H9 (cell line): ENCODE results near the gene SLC35A3. TPM values are rescaled to one million over a fixed set of nuclear protein-coding genes. Genes with fewer than 3 reads are reported as not detected.
"Not testable (repeated sequence)": the region's sequence is repeated elsewhere in the genome, so short reads cannot be mapped to it uniquely, and the experiment has no call there.

Experiments
- DNase-seq: peaks from one replicate; pipeline ENCODE4 v3.0.0-alpha.2; 2017
- H2AFZ ChIP-seq: one replicate; pipeline ENCODE4 v1.6.1; 2013; ENCODE audit warnings: mild to moderate bottlenecking, low read length, control low read depth, moderate library complexity
- H2AK5ac ChIP-seq: 2 replicates; pipeline ENCODE4 v1.6.1; 2013; ENCODE audit warnings: low read length, control low read depth, mixed read lengths; ENCODE audit not compliant: insufficient read length
- H2BK120ac ChIP-seq: one replicate; pipeline ENCODE4 v1.6.1; 2013; ENCODE audit warnings: low read depth, mild to moderate bottlenecking, low read length, control low read depth, inconsistent platforms; ENCODE audit not compliant: poor library complexity, severe bottlenecking
- H2BK12ac ChIP-seq: 2 replicates; pipeline ENCODE4 v1.6.1; 2013; ENCODE audit warnings: low read length, control low read depth, mixed read lengths, low read depth; ENCODE audit not compliant: insufficient read length
- H2BK15ac ChIP-seq: 2 replicates; pipeline ENCODE4 v1.6.1; 2013; ENCODE audit warnings: low read depth, low read length, control low read depth
- H2BK20ac ChIP-seq: one replicate; pipeline ENCODE4 v1.6.1; 2013; ENCODE audit warnings: low read depth, mild to moderate bottlenecking, low read length, control low read depth, inconsistent platforms; ENCODE audit not compliant: poor library complexity, severe bottlenecking
- H2BK5ac ChIP-seq: 2 replicates; pipeline ENCODE4 v1.6.1; 2013; ENCODE audit warnings: low read length, control low read depth, mixed read lengths; ENCODE audit not compliant: insufficient read length
- H3K14ac ChIP-seq: 2 replicates; pipeline ENCODE4 v1.6.1; 2013; ENCODE audit warnings: low read length, control low read depth; ENCODE audit not compliant: insufficient read depth
- H3K18ac ChIP-seq: 2 replicates; pipeline ENCODE4 v1.6.1; 2013; ENCODE audit warnings: low read depth, mild to moderate bottlenecking, mixed read lengths, low read length, control low read depth; ENCODE audit not compliant: insufficient read length
- H3K23ac ChIP-seq: 2 replicates; pipeline ENCODE4 v1.6.1; 2013; ENCODE audit warnings: low read length, control low read depth, mixed read lengths, low read depth; ENCODE audit not compliant: insufficient read length
- H3K23me2 ChIP-seq: 2 replicates; pipeline ENCODE4 v1.6.1; 2013; ENCODE audit warnings: low read depth, mild to moderate bottlenecking, mixed read lengths, low read length, control low read depth; ENCODE audit not compliant: insufficient read length, poor library complexity, severe bottlenecking
- H3K27ac ChIP-seq: 2 replicates; pipeline ENCODE4 v1.5.1; 2013; ENCODE audit warnings: low read length, control low read depth, mixed read lengths, low read depth; ENCODE audit not compliant: insufficient read length
- H3K27me3 ChIP-seq: 2 replicates; pipeline ENCODE4 v1.6.1; 2013; ENCODE audit warnings: low read length, control low read depth, inconsistent platforms; ENCODE audit not compliant: insufficient read depth
- H3K4ac ChIP-seq: 2 replicates; pipeline ENCODE4 v1.6.1; 2013; ENCODE audit warnings: low read depth, mild to moderate bottlenecking, control low read depth, inconsistent platforms, low read length, moderate library complexity
- H3K4me1 ChIP-seq: 2 replicates; pipeline ENCODE4 v1.6.1; 2013; ENCODE audit warnings: low read length, control low read depth, inconsistent platforms; ENCODE audit not compliant: insufficient read depth
- H3K4me2 ChIP-seq: 2 replicates; pipeline ENCODE4 v1.6.1; 2013; ENCODE audit warnings: low read length, control low read depth, mixed read lengths; ENCODE audit not compliant: insufficient read length, insufficient read depth
- H3K56ac ChIP-seq: 2 replicates; pipeline ENCODE4 v1.6.1; 2013; ENCODE audit warnings: low read depth, mild to moderate bottlenecking, mixed read lengths, low read length, control low read depth; ENCODE audit not compliant: insufficient read length
- H3K79me1 ChIP-seq: 2 replicates; pipeline ENCODE4 v1.6.1; 2013; ENCODE audit warnings: low read depth, mild to moderate bottlenecking, moderate library complexity, low read length, control low read depth, inconsistent platforms; ENCODE audit not compliant: insufficient read depth, poor library complexity, severe bottlenecking
- H3K79me2 ChIP-seq: 2 replicates; pipeline ENCODE4 v1.6.1; 2013; ENCODE audit warnings: low read length, control low read depth, inconsistent platforms; ENCODE audit not compliant: insufficient read depth
- H3K9ac ChIP-seq: 2 replicates; pipeline ENCODE4 v1.6.1; 2013; ENCODE audit warnings: low read length, control low read depth, mixed read lengths; ENCODE audit not compliant: insufficient read length; ENCODE audit errors: extremely low read depth
- H3K9me3 ChIP-seq: one replicate; pipeline ENCODE4 v1.6.1; 2013; ENCODE audit warnings: low read depth, low read length, inconsistent platforms; ENCODE audit not compliant: control insufficient read depth
- H3T11ph ChIP-seq: one replicate; pipeline ENCODE4 v1.6.1; 2013; ENCODE audit warnings: mild to moderate bottlenecking, low read length, control low read depth, inconsistent platforms
- H4K20me1 ChIP-seq: one replicate; pipeline ENCODE4 v1.6.1; 2013; ENCODE audit not compliant: control insufficient read depth, insufficient read length, insufficient read depth
- H4K5ac ChIP-seq: 2 replicates; pipeline ENCODE4 v1.6.1; 2013; ENCODE audit warnings: low read depth, mild to moderate bottlenecking, mixed read lengths, low read length, control low read depth; ENCODE audit not compliant: insufficient read length
- H4K8ac ChIP-seq: replicated peaks from 2 replicates; pipeline ENCODE4 v1.6.1; 2013; ENCODE audit warnings: low read length, control low read depth, mixed read lengths, low read depth; ENCODE audit not compliant: insufficient read length
- H4K91ac ChIP-seq: 2 replicates; pipeline ENCODE4 v1.6.1; 2013; ENCODE audit warnings: low read depth, mild to moderate bottlenecking, moderate library complexity, mixed read lengths, low read length, control low read depth; ENCODE audit not compliant: insufficient read length
- H3K27ac Mint-ChIP-seq, 3 experiments: 2 replicates in 2 of 3; 3 replicates in 1 of 3; pipeline ENCODE4 v1.8.0; 2020 to 2021; ENCODE audit warnings: mixed read lengths in 3 of 3, mild to moderate bottlenecking in 1 of 3, moderate library complexity in 1 of 3
- H3K27me3 Mint-ChIP-seq: 2 replicates; pipeline ENCODE4 v1.8.0; 2021; ENCODE audit warnings: low read depth, mild to moderate bottlenecking, moderate library complexity, mixed read lengths
- H3K36me3 Mint-ChIP-seq, 3 experiments: 2 replicates in 2 of 3; 3 replicates in 1 of 3; pipeline ENCODE4 v1.8.0; 2020 to 2021; ENCODE audit warnings: low read depth in 3 of 3, mixed read lengths in 3 of 3; ENCODE audit not compliant: insufficient read depth in 1 of 3
- H3K4me1 Mint-ChIP-seq, 2 experiments: 2 replicates each; pipeline ENCODE4 v1.8.0; 2020; ENCODE audit warnings: mixed read lengths in 2 of 2
- H3K4me3 Mint-ChIP-seq, 2 experiments: 2 replicates in 1 of 2; 3 replicates in 1 of 2; pipeline ENCODE4 v1.8.0; 2020 to 2021; ENCODE audit warnings: mild to moderate bottlenecking in 2 of 2, mixed read lengths in 2 of 2, moderate library complexity in 1 of 2
- H3K9me3 Mint-ChIP-seq, 2 experiments: 2 replicates in 1 of 2; 3 replicates in 1 of 2; pipeline ENCODE4 v1.8.0; 2020; ENCODE audit warnings: mild to moderate bottlenecking in 2 of 2, mixed read lengths in 2 of 2, moderate library complexity in 1 of 2
- WGBS: extraction: QIAGEN DNeasy Blood & Tissue Kit; methylation state at CpG from one replicate; pipeline ENCODE4 v1.1.7; 2013; ENCODE audit warnings: missing lambda C conversion rate, low lambda C conversion rate, mixed read lengths; ENCODE audit not compliant: insufficient read length; ENCODE audit errors: extremely low coverage; 5-methylcytosine and 5-hydroxymethylcytosine counted together
- total RNA-seq: library from RNA; stranded (reverse); gene quantifications from 2 replicates; pipeline ENCODE4 v1.2.1, GENCODE V29; 2021
- TF ChIP-seq, protein P1 (sequence below): fragments of 200-600 bp; sonication (generic); conservative IDR thresholded peaks from 3 replicates; pipeline ENCODE4 v1.8.0; 2021; ENCODE audit warnings: antibody characterized with exemption, mild to moderate bottlenecking

SLC35A3 gene
- total RNA-seq, 1 experiment from 2014 or later: 15.1 TPM

DNA sequence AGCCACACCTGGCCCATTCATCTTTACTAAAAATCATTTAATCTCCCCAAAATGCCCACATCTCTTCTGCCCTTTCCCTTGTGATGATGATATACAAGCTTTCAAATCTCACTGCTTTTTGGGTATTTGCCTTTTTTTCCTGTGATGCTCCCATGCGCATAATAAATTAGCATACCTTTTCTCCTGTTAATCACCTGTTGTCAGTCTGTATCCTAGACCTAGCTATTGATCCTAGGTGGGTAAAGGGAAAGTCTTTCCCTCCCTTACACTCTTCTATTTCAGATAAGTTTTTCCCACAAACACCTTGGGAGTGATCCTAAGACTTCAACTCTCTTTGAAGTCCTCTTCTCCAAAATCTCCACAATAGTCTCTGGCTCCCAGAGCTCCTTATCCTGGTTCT is 12.0 kb upstream of the SLC35A3 start:
- Histone ChIP-seq H4K91ac (no peak overlapping the region), H3K9me3 (no peaks in the 10 kb centered on the region), H2BK5ac (no peak overlapping the region), H3K79me1 (no peaks in the 10 kb centered on the region), H2BK12ac (no peak overlapping the region), H2BK20ac (no peak overlapping the region), H3K18ac (no peak overlapping the region), H3T11ph (no peak overlapping the region), H2AFZ (no peak overlapping the region), H3K27me3 (no peaks in the 10 kb centered on the region), H2BK15ac (no peak overlapping the region), H3K4ac (no peak overlapping the region), H3K14ac (no peak overlapping the region), H4K8ac (no peak overlapping the region), H2AK5ac (no peak overlapping the region), H3K27ac (no peak overlapping the region), H4K5ac (no peak overlapping the region), H2BK120ac (no peak overlapping the region), H3K23ac (no peak overlapping the region), H4K20me1 (no peaks in the 10 kb centered on the region), H3K4me1 (peaks cover 4% of the 10 kb centered on the region), H3K79me2 (no peaks in the 10 kb centered on the region), H3K23me2 (no peaks in the 10 kb centered on the region), H3K9ac (no peak overlapping the region), H3K4me2 (no peak overlapping the region), H3K56ac (no peak overlapping the region)
- TF ChIP-seq, protein P1, sequence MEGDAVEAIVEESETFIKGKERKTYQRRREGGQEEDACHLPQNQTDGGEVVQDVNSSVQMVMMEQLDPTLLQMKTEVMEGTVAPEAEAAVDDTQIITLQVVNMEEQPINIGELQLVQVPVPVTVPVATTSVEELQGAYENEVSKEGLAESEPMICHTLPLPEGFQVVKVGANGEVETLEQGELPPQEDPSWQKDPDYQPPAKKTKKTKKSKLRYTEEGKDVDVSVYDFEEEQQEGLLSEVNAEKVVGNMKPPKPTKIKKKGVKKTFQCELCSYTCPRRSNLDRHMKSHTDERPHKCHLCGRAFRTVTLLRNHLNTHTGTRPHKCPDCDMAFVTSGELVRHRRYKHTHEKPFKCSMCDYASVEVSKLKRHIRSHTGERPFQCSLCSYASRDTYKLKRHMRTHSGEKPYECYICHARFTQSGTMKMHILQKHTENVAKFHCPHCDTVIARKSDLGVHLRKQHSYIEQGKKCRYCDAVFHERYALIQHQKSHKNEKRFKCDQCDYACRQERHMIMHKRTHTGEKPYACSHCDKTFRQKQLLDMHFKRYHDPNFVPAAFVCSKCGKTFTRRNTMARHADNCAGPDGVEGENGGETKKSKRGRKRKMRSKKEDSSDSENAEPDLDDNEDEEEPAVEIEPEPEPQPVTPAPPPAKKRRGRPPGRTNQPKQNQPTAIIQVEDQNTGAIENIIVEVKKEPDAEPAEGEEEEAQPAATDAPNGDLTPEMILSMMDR: no peak
- peaks cover 2 to 6% of the 10 kb centered on the region in 2 experiments; a peak in 3 of 5 replicates for H3K9me3 Mint-ChIP-seq
- WGBS: no CpG with 5 or more reads among the region's 1 CpG
- no peak overlapping the region for H3K4me3 Mint-ChIP-seq
- H3K27ac Mint-ChIP-seq: peak overlapping the region in 2 of 3 experiments; percentile 16 to 32; a peak in 4 of 7 replicates
- H3K4me1 Mint-ChIP-seq: peaks cover 13 to 14% of the 10 kb centered on the region in 2 experiments
- H3K36me3 Mint-ChIP-seq: peaks cover 0 to 8% (median 2%) of the 10 kb centered on the region in 3 experiments; a peak in 3 of 7 replicates
- DNase-seq: no peak
- no peaks in the 10 kb centered on the region for H3K27me3 Mint-ChIP-seq

DNA sequence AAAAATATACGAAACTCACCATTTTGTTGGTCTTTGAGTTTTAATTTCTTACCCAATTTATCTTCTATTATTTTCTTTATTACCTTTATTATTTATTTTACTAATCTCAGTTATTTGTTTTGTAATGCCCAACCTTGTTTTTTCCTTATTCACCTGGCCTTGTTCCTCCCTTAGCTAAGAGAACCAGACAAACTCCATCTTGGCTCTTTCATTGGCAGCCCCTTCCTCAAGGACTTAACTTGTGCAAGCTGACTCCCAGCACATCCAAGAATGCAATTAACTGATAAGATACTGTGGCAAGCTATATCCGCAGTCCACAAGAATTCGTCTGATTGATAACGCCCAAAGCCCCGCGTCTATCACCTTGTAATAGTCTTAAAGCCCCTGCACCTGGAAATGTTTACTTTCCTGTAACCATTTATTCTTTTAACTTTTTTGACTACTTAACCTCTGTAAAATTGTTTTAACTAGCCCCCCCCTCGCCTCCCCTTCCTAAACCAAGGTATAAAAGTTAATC is 10.5 kb upstream of the SLC35A3 start:
- DNase-seq, H4K5ac ChIP-seq, H3K23ac ChIP-seq, H3K79me1 ChIP-seq, H3K18ac ChIP-seq, H3K9me3 ChIP-seq, H4K91ac ChIP-seq, H3K27me3 Mint-ChIP-seq, H2AK5ac ChIP-seq, H4K20me1 ChIP-seq, H3K36me3 Mint-ChIP-seq, H3K4me2 ChIP-seq, H2BK15ac ChIP-seq, H3T11ph ChIP-seq, H2BK20ac ChIP-seq, H3K4ac ChIP-seq, H3K27ac ChIP-seq, H3K14ac ChIP-seq, H2BK120ac ChIP-seq, H2BK12ac ChIP-seq, H3K56ac ChIP-seq, H3K23me2 ChIP-seq, H3K4me3 Mint-ChIP-seq, H2BK5ac ChIP-seq, H3K79me2 ChIP-seq, H3K27me3 ChIP-seq, H3K9me3 Mint-ChIP-seq, H2AFZ ChIP-seq, H3K9ac ChIP-seq, H4K8ac ChIP-seq, H3K4me1 ChIP-seq: not testable (repeated sequence)
- WGBS: no CpG with 5 or more reads among the region's 7 CpGs
- H3K27ac Mint-ChIP-seq: 0 out of 7 replicates have a peak overlapping the region, but pooled peaks of 1 of the 3 experiments have one; percentile 35
- H3K4me1 Mint-ChIP-seq: peaks cover 13 to 14% of the 10 kb centered on the region in 2 experiments
